Measurements from ENCODE around the gene TMEM82.

DNA sequence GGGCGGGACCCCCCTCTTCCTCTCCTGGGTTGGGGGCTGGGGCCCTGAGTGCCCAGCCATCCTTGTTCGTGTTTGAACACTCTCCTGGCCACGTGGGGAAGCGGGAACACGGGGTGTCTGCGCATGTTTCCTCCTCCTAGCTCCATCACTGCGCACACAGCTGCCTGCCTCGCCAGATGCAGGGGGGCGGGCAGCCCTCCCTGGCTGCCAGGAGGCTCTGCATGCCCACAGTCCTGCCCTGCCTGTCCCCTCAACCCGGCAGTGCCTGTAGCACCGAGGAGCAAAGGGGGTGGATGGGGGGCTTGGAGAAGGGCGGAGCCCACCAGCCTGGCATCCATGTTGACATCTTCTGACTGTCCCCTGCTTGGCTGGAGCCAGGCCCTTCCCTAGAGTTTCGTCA, 8.0 kb upstream of the TMEM82 start:
- TF ChIP-seq, protein P1, sequence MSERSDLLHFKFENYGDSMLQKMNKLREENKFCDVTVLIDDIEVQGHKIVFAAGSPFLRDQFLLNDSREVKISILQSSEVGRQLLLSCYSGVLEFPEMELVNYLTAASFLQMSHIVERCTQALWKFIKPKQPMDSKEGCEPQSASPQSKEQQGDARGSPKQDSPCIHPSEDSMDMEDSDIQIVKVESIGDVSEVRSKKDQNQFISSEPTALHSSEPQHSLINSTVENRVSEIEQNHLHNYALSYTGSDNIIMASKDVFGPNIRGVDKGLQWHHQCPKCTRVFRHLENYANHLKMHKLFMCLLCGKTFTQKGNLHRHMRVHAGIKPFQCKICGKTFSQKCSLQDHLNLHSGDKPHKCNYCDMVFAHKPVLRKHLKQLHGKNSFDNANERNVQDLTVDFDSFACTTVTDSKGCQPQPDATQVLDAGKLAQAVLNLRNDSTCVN (tag by site-specific recombination; optimal IDR thresholded peaks at IDR 0.05): no peak
- TF ChIP-seq KLF1 (tag by site-specific recombination; IDR thresholded peaks at IDR 0.05) (no peak), YY1 (tag by site-specific recombination; IDR thresholded peaks at IDR 0.05) (no peak), ZNF10 (tag by site-specific recombination; IDR thresholded peaks at IDR 0.05) (no peak)
- TF ChIP-seq, protein P2, sequence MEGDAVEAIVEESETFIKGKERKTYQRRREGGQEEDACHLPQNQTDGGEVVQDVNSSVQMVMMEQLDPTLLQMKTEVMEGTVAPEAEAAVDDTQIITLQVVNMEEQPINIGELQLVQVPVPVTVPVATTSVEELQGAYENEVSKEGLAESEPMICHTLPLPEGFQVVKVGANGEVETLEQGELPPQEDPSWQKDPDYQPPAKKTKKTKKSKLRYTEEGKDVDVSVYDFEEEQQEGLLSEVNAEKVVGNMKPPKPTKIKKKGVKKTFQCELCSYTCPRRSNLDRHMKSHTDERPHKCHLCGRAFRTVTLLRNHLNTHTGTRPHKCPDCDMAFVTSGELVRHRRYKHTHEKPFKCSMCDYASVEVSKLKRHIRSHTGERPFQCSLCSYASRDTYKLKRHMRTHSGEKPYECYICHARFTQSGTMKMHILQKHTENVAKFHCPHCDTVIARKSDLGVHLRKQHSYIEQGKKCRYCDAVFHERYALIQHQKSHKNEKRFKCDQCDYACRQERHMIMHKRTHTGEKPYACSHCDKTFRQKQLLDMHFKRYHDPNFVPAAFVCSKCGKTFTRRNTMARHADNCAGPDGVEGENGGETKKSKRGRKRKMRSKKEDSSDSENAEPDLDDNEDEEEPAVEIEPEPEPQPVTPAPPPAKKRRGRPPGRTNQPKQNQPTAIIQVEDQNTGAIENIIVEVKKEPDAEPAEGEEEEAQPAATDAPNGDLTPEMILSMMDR (tag by site-specific recombination; IDR thresholded peaks at IDR 0.05): no peak
